Skeletal muscle tissue (tissue), 4 donors: ENCODE results near the gene PBLD. TPM values are rescaled to one million over a fixed set of nuclear protein-coding genes. Genes with fewer than 3 reads are reported as not detected.

Experiments used
- H3K27ac ChIP-seq: one replicate; pipeline ENCODE4 v1.7.0; 2013; ENCODE audit warnings: mild to moderate bottlenecking, low read depth, low read length, inconsistent platforms
- H3K27me3 ChIP-seq, 3 donors: one replicate each; pipeline ENCODE4 v1.7.0; 2013; ENCODE audit warnings: low read length in 3 of 3; ENCODE audit not compliant: control insufficient read depth in 3 of 3, insufficient read depth in 3 of 3
- H3K36me3 ChIP-seq, 3 donors: one replicate each; pipeline ENCODE4 v1.7.0; 2013; ENCODE audit warnings: low read length in 3 of 3; ENCODE audit not compliant: control insufficient read depth in 3 of 3, insufficient read depth in 3 of 3
- H3K4me1 ChIP-seq, 3 donors: one replicate each; pipeline ENCODE4 v1.7.0; 2013; ENCODE audit warnings: low read length in 3 of 3, mild to moderate bottlenecking in 3 of 3; ENCODE audit not compliant: control insufficient read depth in 3 of 3, insufficient read depth in 3 of 3
- H3K4me3 ChIP-seq, 3 donors: one replicate each; pipeline ENCODE4 v1.7.0; 2013; ENCODE audit warnings: low read length in 3 of 3
- H3K9ac ChIP-seq, 3 donors: one replicate each; pipeline ENCODE4 v1.7.0; 2013; ENCODE audit warnings: low read length in 3 of 3, mild to moderate bottlenecking in 3 of 3, moderate library complexity in 2 of 3, low read depth in 1 of 3
- H3K9me3 ChIP-seq, 3 donors: one replicate each; pipeline ENCODE4 v1.7.0; 2013; ENCODE audit warnings: low read length in 3 of 3; ENCODE audit not compliant: control insufficient read depth in 3 of 3
- total RNA-seq: library from RNA; depleted of rRNA; stranded (reverse); fragments of >200 nt; gene quantifications from one replicate; pipeline ENCODE4 v1.2.3, GENCODE V29; 2014
- donor health status: Osteomylitis.

PBLD gene
- total RNA-seq, 1 donor from 2014 or later: 3.7 TPM

DNA sequence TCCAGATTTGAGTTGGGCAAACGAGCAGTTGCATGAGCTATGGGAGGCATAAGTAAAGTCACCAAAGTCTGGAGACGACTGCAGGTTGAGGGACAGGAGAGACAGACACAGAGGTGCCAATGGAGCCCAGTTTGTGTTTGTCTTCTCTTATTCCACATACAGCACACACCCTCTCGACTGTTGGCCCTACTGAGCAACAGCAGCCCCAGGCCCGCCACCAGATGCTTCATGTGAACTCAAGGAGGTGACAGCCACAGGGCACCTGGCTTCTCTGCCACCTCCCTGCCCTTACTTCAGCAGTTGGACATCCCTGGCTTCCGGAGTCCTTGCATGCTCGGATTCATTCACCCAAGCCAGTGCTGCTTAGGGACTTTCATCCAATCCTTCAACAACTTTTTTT is 94.4 kb downstream of the PBLD start:
- Histone ChIP-seq H3K27ac (no peak overlapping the region), H3K9ac (no peak overlapping the region), H3K27me3 (no peaks in the 10 kb centered on the region), H3K9me3 (no peaks in the 10 kb centered on the region), H3K36me3 (no peaks in the 10 kb centered on the region), H3K4me1 (no peaks in the 10 kb centered on the region), H3K4me3 (no peak overlapping the region)

GRCh38 chr10:68237173-68237572 is 95.6 kb downstream of the PBLD start:
- no peak overlapping the region for H3K9ac ChIP-seq
- no peaks in the 10 kb centered on the region for H3K4me1 ChIP-seq
- H3K27ac ChIP-seq: no peak overlapping the region
- no peaks in the 10 kb centered on the region for H3K27me3 ChIP-seq
- no peaks in the 10 kb centered on the region for H3K9me3 ChIP-seq
- no peaks in the 10 kb centered on the region for H3K36me3 ChIP-seq
- no peak overlapping the region for H3K4me3 ChIP-seq

- H3K27ac ChIP-seq: no peak overlapping the region
- no peaks in the 10 kb centered on the region for H3K27me3 ChIP-seq
- H3K4me1 ChIP-seq: peaks cover 0 to 8% (median 4%) of the 10 kb centered on the region in 3 donors
- H3K9me3 ChIP-seq: no peaks in the 10 kb centered on the region
- no peak overlapping the region for H3K4me3 ChIP-seq
- no peak overlapping the region for H3K9ac ChIP-seq
- H3K36me3 ChIP-seq: no peaks in the 10 kb centered on the region
Measured at GRCh38 chr10:68235581-68235980, 97.1 kb downstream of the PBLD start.

- peaks cover 0 to 8% (median 4%) of the 10 kb centered on the region in 3 donors for H3K4me1 ChIP-seq
Measured at GRCh38 chr10:68235111-68235510, 97.6 kb downstream of the PBLD start.

GRCh38 chr10:68233046-68233445 is 99.7 kb downstream of the PBLD start:
- Histone ChIP-seq H3K27ac (no peak overlapping the region), H3K27me3 (no peaks in the 10 kb centered on the region), H3K9me3 (no peaks in the 10 kb centered on the region), H3K4me1 (peaks cover 0 to 8% (median 4%) of the 10 kb centered on the region in 3 donors), H3K36me3 (no peaks in the 10 kb centered on the region), H3K9ac (no peak overlapping the region), H3K4me3 (no peak overlapping the region)

More at GRCh38 chr10:68235111-68235510, 97.6 kb downstream of the PBLD start:
- Histone ChIP-seq H3K9me3 (no peaks in the 10 kb centered on the region), H3K4me3 (no peak overlapping the region), H3K9ac (no peak overlapping the region), H3K27ac (no peak overlapping the region), H3K36me3 (no peaks in the 10 kb centered on the region), H3K27me3 (no peaks in the 10 kb centered on the region)

Other genes with a start within 250 kb of the PBLD start
- gene MYPN, start 223.4 kb downstream of the PBLD start, total RNA-seq: 57.4 TPM
- gene ATOH7, start 100.8 kb downstream of the PBLD start, total RNA-seq: not detected
- gene HNRNPH3, start 864 bp downstream of the PBLD start, total RNA-seq: 29.7 TPM
- gene RUFY2, start 74.3 kb upstream of the PBLD start, total RNA-seq: 20.4 TPM
- gene DNA2, start 139.0 kb upstream of the PBLD start, total RNA-seq: 16.7 TPM
- 14.6 TPM for gene SLC25A16, start 194.6 kb upstream of the PBLD start, total RNA-seq
- 15.1 TPM for gene TET1, start 227.4 kb upstream of the PBLD start, total RNA-seq